ENCODE results near the gene MFAP5.
A peak's percentile ranks its signal among the peaks of the same experiment; 100 is the strongest.

DNA sequence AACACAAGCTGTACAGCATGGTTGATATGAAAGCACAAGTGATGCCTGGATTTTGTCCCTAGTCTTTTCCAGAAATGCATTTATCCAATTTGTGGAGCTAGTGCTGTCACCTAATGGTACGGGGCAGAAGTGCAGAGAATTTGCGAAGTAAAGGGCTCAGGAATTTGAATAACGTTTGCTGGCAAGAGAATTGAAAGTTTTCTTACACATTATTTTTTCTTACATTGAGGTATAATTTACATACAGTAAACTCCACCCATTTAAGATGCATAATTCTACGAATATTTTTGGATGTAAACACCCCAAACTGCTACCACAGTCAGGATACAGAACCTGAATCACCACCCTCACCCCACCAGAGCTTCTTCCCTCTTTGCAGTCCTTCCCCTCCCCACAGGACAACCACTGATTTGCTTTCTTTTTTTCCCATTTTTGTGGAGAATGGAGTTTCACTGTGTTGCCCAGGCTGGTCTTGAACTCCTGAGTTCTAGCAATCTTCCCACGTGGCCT is 53.5 kb downstream of the MFAP5 start:
- TF ChIP-seq, protein P1, sequence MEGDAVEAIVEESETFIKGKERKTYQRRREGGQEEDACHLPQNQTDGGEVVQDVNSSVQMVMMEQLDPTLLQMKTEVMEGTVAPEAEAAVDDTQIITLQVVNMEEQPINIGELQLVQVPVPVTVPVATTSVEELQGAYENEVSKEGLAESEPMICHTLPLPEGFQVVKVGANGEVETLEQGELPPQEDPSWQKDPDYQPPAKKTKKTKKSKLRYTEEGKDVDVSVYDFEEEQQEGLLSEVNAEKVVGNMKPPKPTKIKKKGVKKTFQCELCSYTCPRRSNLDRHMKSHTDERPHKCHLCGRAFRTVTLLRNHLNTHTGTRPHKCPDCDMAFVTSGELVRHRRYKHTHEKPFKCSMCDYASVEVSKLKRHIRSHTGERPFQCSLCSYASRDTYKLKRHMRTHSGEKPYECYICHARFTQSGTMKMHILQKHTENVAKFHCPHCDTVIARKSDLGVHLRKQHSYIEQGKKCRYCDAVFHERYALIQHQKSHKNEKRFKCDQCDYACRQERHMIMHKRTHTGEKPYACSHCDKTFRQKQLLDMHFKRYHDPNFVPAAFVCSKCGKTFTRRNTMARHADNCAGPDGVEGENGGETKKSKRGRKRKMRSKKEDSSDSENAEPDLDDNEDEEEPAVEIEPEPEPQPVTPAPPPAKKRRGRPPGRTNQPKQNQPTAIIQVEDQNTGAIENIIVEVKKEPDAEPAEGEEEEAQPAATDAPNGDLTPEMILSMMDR (IDR thresholded peaks at IDR 0.05; ENCODE audit: borderline replicate concordance, extremely low read depth, low read length, poor library complexity, severe bottlenecking): peak; percentile 67
- no peak for TF ChIP-seq EZH2 (IDR thresholded peaks at IDR 0.05; ENCODE audit: borderline replicate concordance, low read depth, low read length, severe bottlenecking)
